HG03039 (cell line): ENCODE measurements around the gene DSE.

ENCODE experiments used
- ATAC-seq: cut with Tn5 transposase; IDR thresholded peaks from one replicate; pipeline ENCODE4 v1.9.1; 2021; ENCODE audit warnings: mild to moderate bottlenecking, moderate library complexity; ENCODE audit not compliant: unreplicated experiment

DSE gene

DNA sequence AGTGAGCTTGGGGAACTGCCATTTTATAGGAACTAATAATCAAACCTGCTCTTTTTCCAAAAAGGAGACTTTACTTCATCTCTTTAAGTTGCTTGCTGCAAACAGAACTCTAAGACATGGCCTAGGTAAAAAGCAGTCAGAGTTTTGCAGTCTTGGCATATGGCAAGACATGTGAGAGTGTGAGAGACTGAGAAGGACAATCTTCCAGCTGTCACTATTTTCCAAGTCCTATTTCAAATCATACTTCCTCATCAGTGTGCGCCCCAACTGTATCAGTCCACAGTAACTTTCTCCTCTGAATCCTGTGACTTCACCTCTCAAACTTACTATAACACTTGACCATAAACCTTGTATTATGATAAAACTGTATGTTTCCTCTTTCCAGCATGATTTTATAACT is 100.8 kb downstream of the DSE start:
- ATAC-seq, result no peak

DNA sequence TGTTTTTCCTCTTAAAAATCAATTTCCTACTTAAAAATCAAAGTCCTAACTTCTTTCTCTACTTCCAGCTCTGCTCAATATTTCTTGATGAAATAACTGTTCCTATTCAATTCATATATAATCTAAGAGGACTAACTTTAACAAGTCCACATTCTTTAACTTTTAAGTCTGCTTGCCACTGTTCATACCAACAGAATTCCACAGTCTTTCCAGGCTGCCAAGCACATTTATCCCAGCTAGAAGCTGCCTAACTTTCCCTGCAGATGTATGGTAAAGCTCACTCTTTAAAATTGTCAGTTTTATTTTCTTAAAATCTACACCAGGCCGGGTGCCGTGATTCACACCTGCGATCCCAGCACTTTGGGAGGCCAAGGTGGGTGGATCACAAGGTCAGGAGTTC is 102.0 kb downstream of the DSE start:
- no peak for ATAC-seq

DNA sequence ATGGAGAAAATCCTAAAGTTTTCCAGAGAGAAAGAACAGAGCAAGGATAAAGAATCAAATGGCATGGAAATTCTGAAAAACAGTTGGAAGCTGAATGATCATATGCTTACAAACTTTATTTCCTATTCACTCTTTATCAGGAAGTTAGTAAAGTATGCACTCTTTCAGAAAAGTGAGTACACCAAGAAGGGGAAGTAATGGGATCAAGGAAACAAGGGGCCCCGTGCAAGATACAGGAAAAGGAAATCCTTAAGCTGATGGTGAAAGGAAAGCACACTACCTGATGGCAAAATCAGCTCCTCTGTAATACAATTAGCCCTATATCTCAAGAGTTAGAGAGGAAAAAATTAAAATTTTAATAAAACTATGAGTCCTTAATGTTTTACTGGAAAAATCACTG is 104.4 kb downstream of the DSE start:
- no peak for ATAC-seq

DNA sequence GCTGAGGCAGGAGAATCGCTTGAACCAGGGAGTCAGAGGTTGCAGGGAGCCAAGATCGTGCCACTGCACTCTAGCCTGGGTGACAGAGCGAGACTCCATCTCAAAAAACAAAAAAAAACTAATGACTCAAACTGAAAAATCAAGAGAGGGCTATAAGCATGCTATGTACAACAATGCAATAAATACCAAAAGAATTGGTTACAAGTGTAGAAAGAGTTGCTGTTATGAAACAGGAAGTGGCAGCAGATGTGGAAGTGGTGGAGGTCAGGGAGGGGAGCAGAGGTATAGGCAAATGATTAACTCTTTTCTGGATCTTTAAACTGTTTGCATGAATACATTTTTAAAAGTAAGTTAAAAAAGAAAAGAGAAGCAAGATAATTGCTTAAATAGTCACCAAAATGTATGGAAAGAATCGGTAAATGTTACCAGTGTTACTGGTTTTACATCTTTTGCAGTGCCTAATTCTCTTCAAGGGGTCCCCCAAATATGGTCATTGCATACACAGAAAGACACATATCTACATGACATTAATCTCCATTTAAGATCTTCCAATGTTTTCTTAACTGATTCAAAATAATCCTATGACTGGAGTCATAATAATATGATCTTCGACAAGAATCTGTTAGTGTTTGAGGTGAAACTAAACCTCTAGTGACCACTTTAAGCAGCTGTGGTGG is 105.4 kb downstream of the DSE start:
- peak; percentile 99 for ATAC-seq

DNA sequence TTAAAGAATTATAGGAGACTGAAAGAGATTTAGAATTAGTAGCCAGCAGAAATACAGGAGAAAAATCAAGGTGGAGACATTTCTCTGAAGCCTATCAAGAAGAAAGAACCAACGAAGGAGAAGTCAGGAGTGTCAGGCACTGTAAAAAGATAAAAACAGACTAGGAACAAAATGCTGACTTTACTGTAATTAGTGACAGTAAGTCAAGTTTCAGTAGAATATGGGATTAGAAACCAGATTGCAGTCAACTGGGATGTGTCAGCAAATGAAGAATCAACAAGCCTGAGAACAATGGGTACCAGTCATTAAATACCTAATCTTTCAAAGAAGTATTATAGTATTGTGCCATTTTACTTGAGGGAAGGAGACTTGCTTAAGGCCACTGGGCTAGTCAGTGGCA is 112.0 kb downstream of the DSE start:
- no peak for ATAC-seq

DNA sequence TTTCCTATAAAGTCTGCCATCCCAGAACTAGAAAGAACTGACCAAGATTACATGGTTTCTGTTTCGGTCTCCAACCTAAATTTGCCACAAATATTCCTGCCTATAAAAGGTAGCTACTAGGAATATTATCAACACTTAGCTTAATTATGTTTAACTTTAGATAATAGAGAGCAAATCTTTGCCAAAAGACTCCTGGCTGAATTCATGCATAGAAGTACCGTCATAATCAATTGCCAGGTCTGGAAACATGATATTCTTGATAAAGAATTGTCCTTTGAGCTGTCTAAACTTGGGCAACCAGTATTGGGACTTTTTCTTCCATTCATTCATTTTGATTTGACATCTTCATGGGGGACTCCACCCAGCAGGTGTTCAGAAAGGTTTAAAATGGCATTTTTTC is 112.9 kb downstream of the DSE start:
- ATAC-seq, result no peak

DNA sequence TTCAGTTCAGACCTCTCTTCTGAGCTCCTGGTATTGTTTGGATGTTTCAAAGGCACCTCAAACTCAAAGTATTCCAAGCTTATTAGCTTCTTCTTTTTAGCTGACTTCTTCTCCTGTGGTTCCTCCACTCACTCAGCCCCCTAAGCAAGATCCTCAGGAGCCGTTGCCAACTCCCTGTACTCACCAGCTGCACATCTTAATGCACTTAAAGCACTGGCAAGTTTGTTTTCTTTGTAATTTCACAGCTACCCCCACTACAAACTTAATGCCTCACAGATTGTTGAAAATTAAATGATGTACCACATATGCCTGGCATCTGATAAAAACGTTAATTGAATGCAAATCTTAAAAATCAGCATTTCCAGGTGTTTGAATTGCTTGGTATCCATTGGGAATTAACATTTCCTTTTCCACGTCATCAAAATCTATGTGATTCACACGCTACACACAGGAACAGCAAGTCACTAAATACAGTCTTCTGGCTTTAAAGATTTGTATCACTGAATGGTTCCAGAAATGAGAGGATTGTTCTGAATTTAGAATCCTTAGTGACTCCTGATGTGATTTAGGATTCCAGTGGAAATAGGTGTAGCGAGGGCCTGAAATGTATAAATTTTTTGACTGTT is 114.9 kb downstream of the DSE start:
- ATAC-seq, result no peak

DNA sequence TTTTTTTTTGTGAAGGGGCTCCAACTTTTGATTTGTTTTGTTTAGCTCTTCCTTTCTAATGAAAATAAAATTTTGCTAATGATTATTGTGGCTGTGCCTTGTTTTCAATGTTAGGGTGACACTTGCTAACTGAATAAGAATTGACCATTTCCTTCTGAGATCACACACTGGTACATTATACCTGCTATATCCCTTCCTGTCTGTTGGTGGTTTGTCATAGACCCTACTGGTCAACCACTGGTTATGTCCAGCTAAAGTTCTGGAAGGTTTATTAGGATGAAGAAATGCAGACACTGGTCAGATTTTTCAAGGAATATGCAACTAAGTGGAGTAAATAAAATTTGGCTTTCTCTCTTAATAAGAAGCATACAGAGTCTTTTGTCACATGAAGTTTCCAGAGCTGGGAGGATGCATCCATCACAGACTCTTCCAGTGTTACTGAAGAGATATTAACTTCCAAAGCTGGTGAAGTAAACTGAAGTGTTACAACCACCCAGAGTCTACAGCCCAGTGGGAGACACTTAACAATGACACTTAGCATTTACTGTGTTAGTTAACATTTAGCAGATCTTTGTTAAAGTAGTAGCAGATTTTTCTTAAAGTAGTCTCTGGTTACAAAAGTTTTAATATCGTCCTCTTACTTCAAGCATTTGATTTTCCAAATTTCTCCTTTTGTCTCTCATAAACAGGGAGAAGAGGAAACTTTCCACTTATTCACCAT is 121.0 kb downstream of the DSE start:
- ATAC-seq, result no peak

DNA sequence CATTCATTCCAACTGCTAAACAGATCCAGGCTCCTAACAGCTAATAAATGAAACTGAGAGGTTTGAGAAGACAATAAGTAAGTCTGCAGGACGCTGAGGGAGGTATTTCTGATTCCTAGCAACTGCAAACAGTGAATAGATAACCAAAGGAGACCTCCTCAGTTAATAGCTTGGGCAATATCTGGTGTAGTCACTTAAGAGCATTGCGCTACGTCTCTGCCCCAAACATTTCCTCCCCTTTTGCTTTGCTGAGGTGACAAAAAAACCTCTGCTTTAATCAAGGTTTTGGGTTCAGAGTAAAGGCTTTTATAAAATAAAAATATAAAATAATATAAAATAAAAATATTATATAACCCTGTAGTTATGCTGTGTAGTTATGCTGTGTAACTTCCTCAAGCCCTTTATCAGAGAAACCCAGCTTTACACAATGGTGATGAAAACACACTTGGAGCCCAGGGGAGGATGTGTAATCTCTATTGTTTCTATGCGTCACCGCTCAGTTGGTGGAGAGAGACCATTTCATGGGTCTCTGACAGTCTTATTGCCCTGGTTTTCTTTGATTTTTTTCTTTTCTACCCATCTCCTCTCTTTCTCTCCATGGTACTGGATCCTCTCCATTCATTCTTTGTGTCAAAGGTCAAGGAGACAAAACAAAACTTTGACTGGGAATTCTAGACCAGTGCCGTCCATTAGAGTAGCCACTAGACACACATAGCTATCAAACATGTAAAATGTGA is 121.8 kb downstream of the DSE start:
- no peak for ATAC-seq
